Esophagus muscularis mucosa (tissue), 4 donors: ENCODE data around the gene MEIOB. TPM values are rescaled to one million over a fixed set of nuclear protein-coding genes. Genes with fewer than 3 reads are reported as not detected.

Experiments
- DNase-seq: peaks from one replicate; pipeline ENCODE4 v3.0.0-alpha.2; 2017; ENCODE audit errors: extremely low spot score
- H3K27ac ChIP-seq, 4 donors: fragments of 200-600 bp; sonication (generic); replicated peaks in 1 of 4; 1 replicate in 3 of 4; 2 replicates in 1 of 4; pipeline ENCODE4 v1.5.1; 2016 to 2019; ENCODE audit warnings: mild to moderate bottlenecking in 1 of 4
- H3K27me3 ChIP-seq, 4 donors: fragments of 200-600 bp; sonication (generic); one replicate each; pipeline versions ENCODE4 v1.5.1 to v1.6.0; 2016 to 2019
- H3K36me3 ChIP-seq, 4 donors: fragments of 200-600 bp; sonication (generic); one replicate each; pipeline ENCODE4 v1.5.1; 2016 to 2019
- H3K4me1 ChIP-seq, 4 donors: fragments of 200-600 bp; sonication (generic); one replicate each; pipeline ENCODE4 v1.5.1; 2016 to 2019
- H3K4me3 ChIP-seq, 4 donors: fragments of 200-600 bp; sonication (generic); 1 replicate in 2 of 4; 2 replicates in 2 of 4; pipeline ENCODE4 v1.5.1; 2016 to 2019; ENCODE audit warnings: mild to moderate bottlenecking in 4 of 4, moderate library complexity in 1 of 4
- H3K9me3 ChIP-seq, 4 donors: fragments of 200-600 bp; sonication (generic); 1 replicate in 3 of 4; 2 replicates in 1 of 4; pipeline ENCODE4 v1.5.1; 2016 to 2019
- EP300 ChIP-seq: sonication (generic); formaldehyde crosslinking; IDR thresholded peaks from one replicate; pipeline ENCODE4 v1.6.1; 2017; ENCODE audit warnings: antibody characterized with exemption
- POLR2A ChIP-seq: fragments of 450-650 bp; IDR thresholded peaks from one replicate; pipeline ENCODE4 v1.6.1; 2017; ENCODE audit warnings: antibody characterized with exemption, moderate library complexity, mild to moderate bottlenecking, low read depth
- POLR2AphosphoS5 ChIP-seq, 2 donors: sonication (generic); formaldehyde crosslinking; IDR thresholded peaks; one replicate each; pipeline ENCODE4 v1.6.1; 2017; ENCODE audit warnings: antibody characterized with exemption in 2 of 2
- WGBS: methylation state at CpG from one replicate; pipeline ENCODE4 v1.1.5; 2018; 5-methylcytosine and 5-hydroxymethylcytosine counted together
- intact Hi-C: fragments of 100-400 bp; cut with DNase I; formaldehyde crosslinking; loops from one replicate; pipeline ENCODE4 v1.15.1; 2023
- total RNA-seq, 4 donors: library from RNA; depleted of rRNA; stranded (reverse); fragments of >200 nt; gene quantifications; one replicate each; pipeline versions ENCODE4 v1.1.0 to v1.2.1, GENCODE V29; 2016
- TF ChIP-seq, protein P1 (sequence below), 3 experiments: fragments of 200-600 bp in 2 of 3; fragments of 450-650 bp in 1 of 3; sonication (generic) in 2 of 3; IDR thresholded peaks; one replicate each; pipeline ENCODE4 v1.5.1; 2017 to 2019; ENCODE audit warnings: antibody characterized with exemption in 3 of 3, mild to moderate bottlenecking in 2 of 3, moderate library complexity in 1 of 3

MEIOB gene
- total RNA-seq, 4 donors from 2014 or later: not detected

GRCh38 chr16:1822801-1823200 lies 49.2 kb downstream of the MEIOB start:
- Histone ChIP-seq H3K4me1 (peaks cover 29 to 41% (median 35%) of the 10 kb centered on the region in 4 donors), H3K36me3 (peaks cover 41 to 57% (median 52%) of the 10 kb centered on the region in 4 donors), H3K9me3 (no peaks in the 10 kb centered on the region), H3K27ac (no peak overlapping the region), H3K4me3 (no peak overlapping the region), H3K27me3 (no peaks in the 10 kb centered on the region)
- TF ChIP-seq, protein P1, sequence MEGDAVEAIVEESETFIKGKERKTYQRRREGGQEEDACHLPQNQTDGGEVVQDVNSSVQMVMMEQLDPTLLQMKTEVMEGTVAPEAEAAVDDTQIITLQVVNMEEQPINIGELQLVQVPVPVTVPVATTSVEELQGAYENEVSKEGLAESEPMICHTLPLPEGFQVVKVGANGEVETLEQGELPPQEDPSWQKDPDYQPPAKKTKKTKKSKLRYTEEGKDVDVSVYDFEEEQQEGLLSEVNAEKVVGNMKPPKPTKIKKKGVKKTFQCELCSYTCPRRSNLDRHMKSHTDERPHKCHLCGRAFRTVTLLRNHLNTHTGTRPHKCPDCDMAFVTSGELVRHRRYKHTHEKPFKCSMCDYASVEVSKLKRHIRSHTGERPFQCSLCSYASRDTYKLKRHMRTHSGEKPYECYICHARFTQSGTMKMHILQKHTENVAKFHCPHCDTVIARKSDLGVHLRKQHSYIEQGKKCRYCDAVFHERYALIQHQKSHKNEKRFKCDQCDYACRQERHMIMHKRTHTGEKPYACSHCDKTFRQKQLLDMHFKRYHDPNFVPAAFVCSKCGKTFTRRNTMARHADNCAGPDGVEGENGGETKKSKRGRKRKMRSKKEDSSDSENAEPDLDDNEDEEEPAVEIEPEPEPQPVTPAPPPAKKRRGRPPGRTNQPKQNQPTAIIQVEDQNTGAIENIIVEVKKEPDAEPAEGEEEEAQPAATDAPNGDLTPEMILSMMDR (IDR thresholded peaks at IDR 0.05): no peak
- TF ChIP-seq POLR2AphosphoS5 (IDR thresholded peaks at IDR 0.05) (no peak), EP300 (no peak), POLR2A (no peak)
- WGBS: 99% methylated on average over 8 of the region's 16 CpGs
- no peak for DNase-seq
- intact Hi-C loops: loop anchor here (5.0 kb wide), 1 partner anchor 36 kb away; no protein-coding TSS in a partner anchor

GRCh38 chr16:1821861-1822611 lies 49.9 kb downstream of the MEIOB start:
- no peak overlapping the region for H3K27ac ChIP-seq
- H3K36me3 ChIP-seq: peaks cover 47 to 65% (median 60%) of the 10 kb centered on the region in 4 donors
- H3K9me3 ChIP-seq: no peaks in the 10 kb centered on the region
- intact Hi-C loops: loop anchor here (5.0 kb wide), 1 partner anchor 35 kb away; no protein-coding TSS in a partner anchor
- no peak overlapping the region for H3K4me3 ChIP-seq
- WGBS: 90% methylated on average over 15 of the region's 24 CpGs
- no peak for DNase-seq
- H3K4me1 ChIP-seq: peaks cover 26 to 35% (median 31%) of the 10 kb centered on the region in 4 donors
- H3K27me3 ChIP-seq: no peaks in the 10 kb centered on the region
- TF ChIP-seq POLR2AphosphoS5 (IDR thresholded peaks at IDR 0.05): no peak
- no peak for TF ChIP-seq POLR2A
- TF ChIP-seq, protein P1 (IDR thresholded peaks at IDR 0.05): no peak
- TF ChIP-seq EP300: no peak

GRCh38 chr16:1820946-1821290 lies 51.0 kb downstream of the MEIOB start:
- no peak overlapping the region for H3K27ac ChIP-seq
- no peaks in the 10 kb centered on the region for H3K27me3 ChIP-seq
- no peak for DNase-seq
- H3K4me3 ChIP-seq: no peak overlapping the region
- H3K4me1 ChIP-seq: peaks cover 25 to 34% (median 29%) of the 10 kb centered on the region in 4 donors
- TF ChIP-seq EP300 (no peak), POLR2AphosphoS5 (IDR thresholded peaks at IDR 0.05) (no peak), POLR2A (no peak)
- TF ChIP-seq, protein P1 (IDR thresholded peaks at IDR 0.05): no peak
- H3K9me3 ChIP-seq: no peaks in the 10 kb centered on the region
- H3K36me3 ChIP-seq: peaks cover 56 to 76% (median 71%) of the 10 kb centered on the region in 4 donors
- intact Hi-C loops: loop anchor here (5.0 kb wide), 1 partner anchor 34 kb away; no protein-coding TSS in a partner anchor
- WGBS: 87% methylated on average over 9 of the region's 12 CpGs

- Histone ChIP-seq H3K9me3 (no peaks in the 10 kb centered on the region), H3K36me3 (peaks cover 56 to 82% (median 76%) of the 10 kb centered on the region in 4 donors), H3K27me3 (no peaks in the 10 kb centered on the region), H3K4me1 (peaks cover 19 to 28% (median 24%) of the 10 kb centered on the region in 4 donors), H3K4me3 (no peak overlapping the region), H3K27ac (no peak overlapping the region)
- TF ChIP-seq POLR2AphosphoS5 (IDR thresholded peaks at IDR 0.05): no peak
- TF ChIP-seq EP300: no peak
- TF ChIP-seq, protein P1 (IDR thresholded peaks at IDR 0.05): no peak
- TF ChIP-seq POLR2A: no peak
- 92% methylated on average over 18 of the region's 25 CpGs for WGBS
- intact Hi-C loops: loop anchor here (5.0 kb wide), 1 partner anchor 33 kb away; no protein-coding TSS in a partner anchor
- DNase-seq: no peak
These were observed 51.6 kb downstream of the MEIOB start for GRCh38 chr16:1820096-1820945.
